ENCODE data around the gene SLC35G1. TPM values are rescaled to one million over a fixed set of nuclear protein-coding genes. Genes with fewer than 3 reads are reported as not detected.

The SLC35G1 gene
- total RNA-seq, 4 donors from 2014 or later: 21.1 to 69.7 (median 68.3) TPM; not detected in 1

- TF ChIP-seq CTCF (IDR thresholded peaks at IDR 0.05) (no peak), POLR2A (IDR thresholded peaks at IDR 0.05) (no peak)
Measured at GRCh38 chr10:93917821-93918220, 24.0 kb downstream of the SLC35G1 start.

GRCh38 chr10:93921338-93921737, 27.6 kb downstream of the SLC35G1 start:
- no peaks in the 10 kb centered on the region for H3K4me1 ChIP-seq

More at GRCh38 chr10:93917821-93918220, 24.0 kb downstream of the SLC35G1 start:
- H3K4me1 ChIP-seq: no peaks in the 10 kb centered on the region
- no peaks in the 10 kb centered on the region for H3K27me3 ChIP-seq
- H3K27ac ChIP-seq: no peak overlapping the region
- no peak overlapping the region for H3K4me3 ChIP-seq
- H3K36me3 ChIP-seq: no peaks in the 10 kb centered on the region
- DNase-seq: no peak
- H3K9me3 ChIP-seq: no peaks in the 10 kb centered on the region

GRCh38 chr10:93926613-93927012, 32.8 kb downstream of the SLC35G1 start:
- TF ChIP-seq POLR2A (IDR thresholded peaks at IDR 0.05): no peak
- TF ChIP-seq CTCF (IDR thresholded peaks at IDR 0.05): no peak
- DNase-seq: no peak
- Histone ChIP-seq H3K9me3 (no peaks in the 10 kb centered on the region), H3K27ac (no peak overlapping the region), H3K4me1 (no peaks in the 10 kb centered on the region), H3K36me3 (no peaks in the 10 kb centered on the region), H3K27me3 (no peaks in the 10 kb centered on the region), H3K4me3 (no peak overlapping the region)

More at GRCh38 chr10:93921338-93921737, 27.6 kb downstream of the SLC35G1 start:
- no peaks in the 10 kb centered on the region for H3K9me3 ChIP-seq
- H3K27me3 ChIP-seq: no peaks in the 10 kb centered on the region
- no peak overlapping the region for H3K4me3 ChIP-seq
- TF ChIP-seq POLR2A (IDR thresholded peaks at IDR 0.05) (no peak), CTCF (IDR thresholded peaks at IDR 0.05) (peak in 4 of 6 experiments; percentile 38 to 50 (median 45))
- no peak overlapping the region for H3K27ac ChIP-seq
- DNase-seq: peak in 2 of 3 donors; percentile 21 to 64
- H3K36me3 ChIP-seq: no peaks in the 10 kb centered on the region

- Histone ChIP-seq H3K9me3 (no peaks in the 10 kb centered on the region), H3K4me3 (no peak overlapping the region), H3K27me3 (no peaks in the 10 kb centered on the region), H3K36me3 (no peaks in the 10 kb centered on the region), H3K27ac (no peak overlapping the region), H3K4me1 (no peaks in the 10 kb centered on the region)
- DNase-seq: no peak
- TF ChIP-seq CTCF (IDR thresholded peaks at IDR 0.05): no peak
- no peak for TF ChIP-seq POLR2A (IDR thresholded peaks at IDR 0.05)
Measured at GRCh38 chr10:93938140-93938539, 44.4 kb downstream of the SLC35G1 start.

GRCh38 chr10:93940881-93941280, 47.1 kb downstream of the SLC35G1 start:
- Histone ChIP-seq H3K9me3 (no peaks in the 10 kb centered on the region), H3K27ac (no peak overlapping the region), H3K27me3 (no peaks in the 10 kb centered on the region), H3K36me3 (no peaks in the 10 kb centered on the region), H3K4me3 (no peak overlapping the region), H3K4me1 (no peaks in the 10 kb centered on the region)
- no peak for DNase-seq
- TF ChIP-seq POLR2A (IDR thresholded peaks at IDR 0.05) (no peak), CTCF (IDR thresholded peaks at IDR 0.05) (no peak)

GRCh38 chr10:93941606-93942005, 47.8 kb downstream of the SLC35G1 start:
- Histone ChIP-seq H3K9me3 (no peaks in the 10 kb centered on the region), H3K27ac (no peak overlapping the region), H3K27me3 (no peaks in the 10 kb centered on the region), H3K4me1 (no peaks in the 10 kb centered on the region), H3K36me3 (no peaks in the 10 kb centered on the region), H3K4me3 (no peak overlapping the region)
- no peak for TF ChIP-seq POLR2A (IDR thresholded peaks at IDR 0.05)
- no peak for TF ChIP-seq CTCF (IDR thresholded peaks at IDR 0.05)
- DNase-seq: no peak
